ENCODE measurements around the gene MRPL2. TPM values are rescaled to one million over a fixed set of nuclear protein-coding genes. Genes with fewer than 3 reads are reported as not detected.

Gene MRPL2
- total and polyA plus RNA-seq, 2 of the 4 experiments (the other 2 are of a cell fraction), result 18.1 to 45.9 TPM

- Histone ChIP-seq H2AK9ac (replicated peaks; ENCODE audit: low read depth, low read length, poor library complexity) (no peak overlapping the region), H4K20me1 (ENCODE audit: insufficient read depth, low read length) (peaks cover 12% of the 10 kb centered on the region), H3K14ac (replicated peaks; ENCODE audit: low read depth, low read length) (no peak overlapping the region), H3K23ac (ENCODE audit: low read depth, low read length) (no peak overlapping the region), H3K4me1 (ENCODE audit: control insufficient read depth, insufficient read depth, low read length) (no peaks in the 10 kb centered on the region), H2BK5ac (ENCODE audit: low read depth, low read length, poor library complexity, severe bottlenecking) (no peak overlapping the region), H3K27ac (ENCODE audit: insufficient read depth, low read length) (no peak overlapping the region), H2BK20ac (ENCODE audit: low read depth, low read length) (no peak overlapping the region), H3K4me2 (ENCODE audit: low read depth, low read length) (no peak overlapping the region), H3K36me3 (ENCODE audit: control insufficient read depth, insufficient read depth, low read length) (peaks cover 61% of the 10 kb centered on the region), H3K9me3 (ENCODE audit: control insufficient read depth, insufficient read depth, low read length) (no peaks in the 10 kb centered on the region), H3K18ac (ENCODE audit: low read depth, low read length) (no peak overlapping the region), H3K9ac (ENCODE audit: low read depth, low read length) (no peak overlapping the region), H3K9me1 (ENCODE audit: insufficient read depth, low read length) (0 out of 2 replicates have a peak, but pooled peaks cover 2% of the 10 kb centered on the region), H4K91ac (ENCODE audit: insufficient read depth, low read depth, low read length) (no peak overlapping the region), H2AK5ac (ENCODE audit: low read depth, low read length) (no peak overlapping the region), H3K79me1 (ENCODE audit: low read depth in 1 of 2, low read length in 2 of 2) (peaks cover 25 to 27% of the 10 kb centered on the region in 2 experiments), H2AFZ (replicated peaks; ENCODE audit: low read length, poor library complexity) (no peak overlapping the region), H4K8ac (ENCODE audit: low read depth in 2 of 2, low read length in 2 of 2) (no peak overlapping the region), H3K56ac (ENCODE audit: extremely low read depth, insufficient read depth, low read length) (no peak overlapping the region), H3K4ac (ENCODE audit: low read depth, low read length) (no peak overlapping the region), H3K27me3 (ENCODE audit: control insufficient read depth, insufficient read depth, low read length) (no peaks in the 10 kb centered on the region), H3K4me3 (ENCODE audit: insufficient read depth, low read depth, low read length) (no peak overlapping the region), H4K5ac (ENCODE audit: low read depth, low read length) (no peak overlapping the region), H2BK120ac (ENCODE audit: low read depth, low read length) (no peak overlapping the region), H2BK15ac (ENCODE audit: low read depth, low read length) (no peak overlapping the region)
- in situ Hi-C loops (cut with MboI; ENCODE audit: low sequenced_read_pairs), result no loop called here
- 96% methylated on average over 7 of the region's 9 CpGs; no CpG with 5 or more reads in 1 of the 2 experiments for WGBS, 2 experiments (ENCODE audit: extremely low coverage in 2 of 2, insufficient read length in 1 of 2)
- DNase-seq (no peak), ATAC-seq (ENCODE audit: low read depth) (no peak)
- POLR2A ChIA-PET (ENCODE audit: unreplicated experiment), result no interaction called here
- TF ChIP-seq NFE2L2 (IDR thresholded peaks at IDR 0.05; ENCODE audit: low read depth, low read length) (no peak), CHD1 (IDR thresholded peaks at IDR 0.05; ENCODE audit: low read depth, low read length) (no peak), MAZ (IDR thresholded peaks at IDR 0.05; ENCODE audit: borderline replicate concordance, low read depth, low read length) (no peak), RAD21 (IDR thresholded peaks at IDR 0.05; ENCODE audit: low read length) (no peak), BHLHE40 (IDR thresholded peaks at IDR 0.05; ENCODE audit: low read depth, low read length) (no peak), CEBPB (IDR thresholded peaks at IDR 0.05; ENCODE audit: low read depth, low read length) (no peak), CTCF (conservative IDR thresholded peaks at IDR 0.05; ENCODE audit: low read depth, low read length) (no peak), POLR2A (IDR thresholded peaks at IDR 0.05; ENCODE audit: low read depth, low read length) (no peak), FOS (IDR thresholded peaks at IDR 0.05; ENCODE audit: low read depth, low read length) (no peak), USF2 (IDR thresholded peaks at IDR 0.05; ENCODE audit: low read depth, low read length) (no peak), RFX5 (IDR thresholded peaks at IDR 0.05; ENCODE audit: low read depth, low read length) (no peak)
- intact Hi-C loops (cut with micrococcal nuclease), result no loop called here
- CTCF ChIA-PET, result interaction anchor here (1.0 kb wide), 1 partner anchor 128 kb away, joined by 3 read pairs; no protein-coding TSS in a partner anchor
- dilution Hi-C loops (cut with HindIII; ENCODE audit: low sequenced_read_pairs, unreplicated experiment), result no loop called here
- BruUV-seq (replicated peaks), result TSS peak; percentile 33
Measured at GRCh38 chr6:43029120-43029519, 30.1 kb downstream of the MRPL2 start.
